Measurements from ENCODE around the gene ZNF429.
A peak's percentile ranks its signal among the peaks of the same experiment; 100 is the strongest.
"Not testable (repeated sequence)": the region's sequence is repeated elsewhere in the genome, so short reads cannot be mapped to it uniquely, and the experiment has no call there.

ZNF429 gene

GRCh38 chr19:21505459-21506451 lies at the start of gene ZNF429:
ZNF429 (plus strand) TSS chr19:21505602; CDS start chr19:21505772, 170 bp downstream.
- peak; percentile 76 for DNase-seq (ENCODE audit: low spot score)

GRCh38 chr19:21460686-21461085 lies 44.7 kb upstream of the ZNF429 start:
- no peak for DNase-seq (ENCODE audit: low spot score)

GRCh38 chr19:21462540-21462939 lies 42.9 kb upstream of the ZNF429 start:
- no peak for DNase-seq (ENCODE audit: low spot score)

GRCh38 chr19:21463449-21464105 lies 41.8 kb upstream of the ZNF429 start:
- DNase-seq (ENCODE audit: low spot score), result no peak

- DNase-seq (ENCODE audit: low spot score), result no peak
Observed at GRCh38 chr19:21466627-21467026, 38.8 kb upstream of the ZNF429 start.

- DNase-seq (ENCODE audit: low spot score), result no peak
Observed at GRCh38 chr19:21468791-21469190, 36.6 kb upstream of the ZNF429 start.

- DNase-seq (ENCODE audit: low spot score), result no peak
Observed at GRCh38 chr19:21472507-21472906, 32.9 kb upstream of the ZNF429 start.

GRCh38 chr19:21474671-21475181 lies 30.7 kb upstream of the ZNF429 start:
- no peak for DNase-seq (ENCODE audit: low spot score)

GRCh38 chr19:21482361-21482760 lies 23.0 kb upstream of the ZNF429 start:
- not testable (repeated sequence) for DNase-seq (ENCODE audit: low spot score)

- no peak for DNase-seq (ENCODE audit: low spot score)
Observed at GRCh38 chr19:21482863-21483276, 22.5 kb upstream of the ZNF429 start.

GRCh38 chr19:21483589-21484170 lies 21.7 kb upstream of the ZNF429 start:
- DNase-seq (ENCODE audit: low spot score), result no peak

GRCh38 chr19:21484631-21485030 lies 20.8 kb upstream of the ZNF429 start:
- DNase-seq (ENCODE audit: low spot score), result no peak

GRCh38 chr19:21485926-21486325 lies 19.5 kb upstream of the ZNF429 start:
- no peak for DNase-seq (ENCODE audit: low spot score)

GRCh38 chr19:21487969-21488368 lies 17.4 kb upstream of the ZNF429 start:
- DNase-seq (ENCODE audit: low spot score), result no peak

- DNase-seq (ENCODE audit: low spot score), result no peak
Observed at GRCh38 chr19:21491146-21491545, 14.3 kb upstream of the ZNF429 start.

GRCh38 chr19:21492947-21493906 lies 12.2 kb upstream of the ZNF429 start:
- no peak for DNase-seq (ENCODE audit: low spot score)

- DNase-seq (ENCODE audit: low spot score), result no peak
Observed at GRCh38 chr19:21496876-21497275, 8.5 kb upstream of the ZNF429 start.

GRCh38 chr19:21498651-21499050 lies 6.8 kb upstream of the ZNF429 start:
- DNase-seq (ENCODE audit: low spot score), result no peak

- DNase-seq (ENCODE audit: low spot score), result no peak
Observed at GRCh38 chr19:21508198-21508597, 2.8 kb downstream of the ZNF429 start.

- not testable (repeated sequence) for DNase-seq (ENCODE audit: low spot score)
Observed at GRCh38 chr19:21511058-21511457, 5.7 kb downstream of the ZNF429 start.

GRCh38 chr19:21512609-21513008 lies 7.2 kb downstream of the ZNF429 start:
- DNase-seq (ENCODE audit: low spot score), result not testable (repeated sequence)

All from SW480 (cell line).